Lower leg skin (tissue), 3 donors: ENCODE measurements around the gene SPTLC1.

Experiments used
- POLR2A ChIP-seq, 2 donors: fragments of 450-650 bp; IDR thresholded peaks; one replicate each; pipeline ENCODE4 v1.6.1; 2016 to 2017; ENCODE audit warnings: antibody characterized with exemption in 2 of 2, mild to moderate bottlenecking in 1 of 2, moderate library complexity in 1 of 2
- TF ChIP-seq, protein P1 (sequence below), 3 donors: fragments of 450-650 bp; IDR thresholded peaks; one replicate each; pipeline ENCODE4 v1.5.1; 2016; ENCODE audit warnings: antibody characterized with exemption in 3 of 3, mild to moderate bottlenecking in 3 of 3, moderate library complexity in 2 of 3

DNA sequence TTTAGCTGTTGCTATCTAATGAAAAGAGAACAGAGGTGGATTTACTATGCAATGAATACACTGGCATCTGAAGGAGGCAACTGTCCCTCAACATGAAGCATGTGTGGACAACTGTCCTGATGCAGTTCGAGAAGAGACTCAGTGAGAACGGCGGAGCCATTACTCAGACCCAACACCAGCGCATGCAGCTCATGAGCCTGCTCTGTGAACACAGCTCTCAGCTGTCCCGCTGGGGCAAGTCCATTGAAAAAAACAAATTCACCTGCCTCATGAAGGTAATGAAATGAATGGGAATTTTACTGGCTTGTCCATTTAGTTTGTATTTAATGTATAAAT, 78.8 kb downstream of the SPTLC1 start:
- TF ChIP-seq, protein P1, sequence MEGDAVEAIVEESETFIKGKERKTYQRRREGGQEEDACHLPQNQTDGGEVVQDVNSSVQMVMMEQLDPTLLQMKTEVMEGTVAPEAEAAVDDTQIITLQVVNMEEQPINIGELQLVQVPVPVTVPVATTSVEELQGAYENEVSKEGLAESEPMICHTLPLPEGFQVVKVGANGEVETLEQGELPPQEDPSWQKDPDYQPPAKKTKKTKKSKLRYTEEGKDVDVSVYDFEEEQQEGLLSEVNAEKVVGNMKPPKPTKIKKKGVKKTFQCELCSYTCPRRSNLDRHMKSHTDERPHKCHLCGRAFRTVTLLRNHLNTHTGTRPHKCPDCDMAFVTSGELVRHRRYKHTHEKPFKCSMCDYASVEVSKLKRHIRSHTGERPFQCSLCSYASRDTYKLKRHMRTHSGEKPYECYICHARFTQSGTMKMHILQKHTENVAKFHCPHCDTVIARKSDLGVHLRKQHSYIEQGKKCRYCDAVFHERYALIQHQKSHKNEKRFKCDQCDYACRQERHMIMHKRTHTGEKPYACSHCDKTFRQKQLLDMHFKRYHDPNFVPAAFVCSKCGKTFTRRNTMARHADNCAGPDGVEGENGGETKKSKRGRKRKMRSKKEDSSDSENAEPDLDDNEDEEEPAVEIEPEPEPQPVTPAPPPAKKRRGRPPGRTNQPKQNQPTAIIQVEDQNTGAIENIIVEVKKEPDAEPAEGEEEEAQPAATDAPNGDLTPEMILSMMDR (IDR thresholded peaks at IDR 0.05), result no peak
- no peak for TF ChIP-seq POLR2A (IDR thresholded peaks at IDR 0.05)
